Suprapubic skin (tissue), 4 donors: Measurements from ENCODE around the gene CNN2. TPM values are rescaled to one million over a fixed set of nuclear protein-coding genes. Genes with fewer than 3 reads are reported as not detected.

Experiments
- DNase-seq, 2 donors: peaks; one replicate each; pipeline ENCODE4 v3.0.0-alpha.2; 2019; ENCODE audit warnings: low spot score in 2 of 2
- H3K27ac ChIP-seq: fragments of 200-600 bp; sonication (generic); one replicate; pipeline ENCODE4 v1.5.1; 2019
- H3K27me3 ChIP-seq: fragments of 200-600 bp; sonication (generic); one replicate; pipeline ENCODE4 v1.5.1; 2019
- H3K36me3 ChIP-seq: fragments of 200-600 bp; sonication (generic); one replicate; pipeline ENCODE4 v1.5.1; 2019
- H3K4me1 ChIP-seq: fragments of 200-600 bp; sonication (generic); one replicate; pipeline ENCODE4 v1.5.1; 2019
- H3K4me3 ChIP-seq: fragments of 200-600 bp; sonication (generic); one replicate; pipeline ENCODE4 v1.5.1; 2019; ENCODE audit warnings: mild to moderate bottlenecking
- H3K9me3 ChIP-seq: fragments of 200-600 bp; sonication (generic); one replicate; pipeline ENCODE4 v1.5.1; 2019
- EP300 ChIP-seq: sonication (generic); formaldehyde crosslinking; IDR thresholded peaks from one replicate; pipeline ENCODE4 v1.6.1; 2017; ENCODE audit warnings: antibody characterized with exemption
- POLR2A ChIP-seq, 2 donors: fragments of 450-650 bp; IDR thresholded peaks; one replicate each; pipeline ENCODE4 v1.6.1; 2017; ENCODE audit warnings: antibody characterized with exemption in 2 of 2, mild to moderate bottlenecking in 2 of 2, moderate library complexity in 2 of 2
- POLR2AphosphoS5 ChIP-seq, 3 donors: sonication (generic); formaldehyde crosslinking; IDR thresholded peaks; one replicate each; pipeline ENCODE4 v1.6.1; 2017; ENCODE audit warnings: antibody characterized with exemption in 3 of 3
- WGBS: methylation state at CpG from one replicate; pipeline ENCODE4 v1.1.5; 2018; 5-methylcytosine and 5-hydroxymethylcytosine counted together
- total RNA-seq, 4 donors: library from RNA; depleted of rRNA; stranded (reverse); fragments of >200 nt; gene quantifications; one replicate each; pipeline ENCODE4 v1.1.0, GENCODE V29; 2016
- TF ChIP-seq, protein P1 (sequence below), 2 donors: fragments of 200-600 bp in 1 of 2; fragments of 450-650 bp in 1 of 2; sonication (generic) in 1 of 2; IDR thresholded peaks; one replicate each; pipeline ENCODE4 v1.5.1; 2016 to 2019; ENCODE audit warnings: antibody characterized with exemption in 2 of 2, mild to moderate bottlenecking in 1 of 2, moderate library complexity in 1 of 2

The CNN2 gene
- total RNA-seq, 4 donors from 2014 or later: 44.0 to 75.1 (median 68.4) TPM

DNA sequence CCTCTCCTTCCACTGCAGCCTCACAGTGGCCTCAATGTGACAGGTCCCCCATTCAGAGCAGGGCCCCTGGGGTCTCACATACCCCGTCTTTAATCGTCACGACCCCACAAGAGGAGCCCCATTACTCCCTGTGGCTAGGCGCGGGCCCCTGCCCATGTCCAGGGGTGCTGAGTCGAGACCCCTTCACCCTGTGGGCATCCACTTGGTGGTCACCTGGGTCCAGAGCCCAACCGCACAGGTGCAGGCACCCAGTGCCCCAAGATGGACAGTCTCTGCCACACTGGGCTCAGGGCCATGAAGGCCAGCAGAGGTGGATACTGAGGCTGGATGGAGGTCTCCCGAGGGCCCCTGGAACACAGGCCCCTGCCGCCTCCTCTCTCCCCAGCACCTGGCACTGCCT, 8.5 kb upstream of the CNN2 start:
- peaks cover 16% of the 10 kb centered on the region for H3K36me3 ChIP-seq
- H3K4me3 ChIP-seq: peak overlapping the region; percentile 1
- H3K4me1 ChIP-seq: peaks cover 69% of the 10 kb centered on the region
- no peak for DNase-seq
- no peak overlapping the region for H3K27ac ChIP-seq
- 78% methylated on average over 7 of the region's 9 CpGs for WGBS
- no peak for TF ChIP-seq EP300
- no peak for TF ChIP-seq POLR2AphosphoS5 (IDR thresholded peaks at IDR 0.05)
- TF ChIP-seq, protein P1, sequence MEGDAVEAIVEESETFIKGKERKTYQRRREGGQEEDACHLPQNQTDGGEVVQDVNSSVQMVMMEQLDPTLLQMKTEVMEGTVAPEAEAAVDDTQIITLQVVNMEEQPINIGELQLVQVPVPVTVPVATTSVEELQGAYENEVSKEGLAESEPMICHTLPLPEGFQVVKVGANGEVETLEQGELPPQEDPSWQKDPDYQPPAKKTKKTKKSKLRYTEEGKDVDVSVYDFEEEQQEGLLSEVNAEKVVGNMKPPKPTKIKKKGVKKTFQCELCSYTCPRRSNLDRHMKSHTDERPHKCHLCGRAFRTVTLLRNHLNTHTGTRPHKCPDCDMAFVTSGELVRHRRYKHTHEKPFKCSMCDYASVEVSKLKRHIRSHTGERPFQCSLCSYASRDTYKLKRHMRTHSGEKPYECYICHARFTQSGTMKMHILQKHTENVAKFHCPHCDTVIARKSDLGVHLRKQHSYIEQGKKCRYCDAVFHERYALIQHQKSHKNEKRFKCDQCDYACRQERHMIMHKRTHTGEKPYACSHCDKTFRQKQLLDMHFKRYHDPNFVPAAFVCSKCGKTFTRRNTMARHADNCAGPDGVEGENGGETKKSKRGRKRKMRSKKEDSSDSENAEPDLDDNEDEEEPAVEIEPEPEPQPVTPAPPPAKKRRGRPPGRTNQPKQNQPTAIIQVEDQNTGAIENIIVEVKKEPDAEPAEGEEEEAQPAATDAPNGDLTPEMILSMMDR (IDR thresholded peaks at IDR 0.05): no peak
- TF ChIP-seq POLR2A (IDR thresholded peaks at IDR 0.05): no peak
- no peaks in the 10 kb centered on the region for H3K27me3 ChIP-seq
- H3K9me3 ChIP-seq: no peaks in the 10 kb centered on the region

DNA sequence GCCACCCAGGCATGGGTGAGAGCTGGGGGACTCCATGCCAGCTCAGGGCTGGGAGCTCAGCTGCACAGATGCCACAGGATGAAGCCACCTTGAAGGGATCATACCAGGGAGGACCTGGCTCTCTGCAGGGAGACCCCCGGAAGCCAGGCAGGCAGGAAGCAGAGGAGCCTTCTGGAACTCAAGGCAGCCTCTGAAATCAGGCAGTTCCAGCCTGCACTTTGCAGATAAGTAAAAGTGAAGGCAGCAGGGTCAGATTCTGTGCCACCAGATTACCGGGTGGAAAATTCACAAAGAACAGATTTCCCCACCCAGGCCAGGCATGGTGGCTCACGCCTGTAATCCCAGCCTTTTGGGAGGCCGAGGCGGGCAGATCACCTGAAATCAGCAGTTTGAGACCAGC, 8.0 kb upstream of the CNN2 start:
- WGBS: 75% methylated on average over 5 of the region's 5 CpGs
- H3K27me3 ChIP-seq: no peaks in the 10 kb centered on the region
- H3K4me1 ChIP-seq: peaks cover 69% of the 10 kb centered on the region
- no peak for DNase-seq
- peak overlapping the region; percentile 1 for H3K4me3 ChIP-seq
- TF ChIP-seq, protein P1 (IDR thresholded peaks at IDR 0.05): no peak
- TF ChIP-seq EP300 (no peak), POLR2A (IDR thresholded peaks at IDR 0.05) (no peak), POLR2AphosphoS5 (IDR thresholded peaks at IDR 0.05) (no peak)
- peaks cover 12% of the 10 kb centered on the region for H3K36me3 ChIP-seq
- no peaks in the 10 kb centered on the region for H3K9me3 ChIP-seq
- H3K27ac ChIP-seq: no peak overlapping the region

DNA sequence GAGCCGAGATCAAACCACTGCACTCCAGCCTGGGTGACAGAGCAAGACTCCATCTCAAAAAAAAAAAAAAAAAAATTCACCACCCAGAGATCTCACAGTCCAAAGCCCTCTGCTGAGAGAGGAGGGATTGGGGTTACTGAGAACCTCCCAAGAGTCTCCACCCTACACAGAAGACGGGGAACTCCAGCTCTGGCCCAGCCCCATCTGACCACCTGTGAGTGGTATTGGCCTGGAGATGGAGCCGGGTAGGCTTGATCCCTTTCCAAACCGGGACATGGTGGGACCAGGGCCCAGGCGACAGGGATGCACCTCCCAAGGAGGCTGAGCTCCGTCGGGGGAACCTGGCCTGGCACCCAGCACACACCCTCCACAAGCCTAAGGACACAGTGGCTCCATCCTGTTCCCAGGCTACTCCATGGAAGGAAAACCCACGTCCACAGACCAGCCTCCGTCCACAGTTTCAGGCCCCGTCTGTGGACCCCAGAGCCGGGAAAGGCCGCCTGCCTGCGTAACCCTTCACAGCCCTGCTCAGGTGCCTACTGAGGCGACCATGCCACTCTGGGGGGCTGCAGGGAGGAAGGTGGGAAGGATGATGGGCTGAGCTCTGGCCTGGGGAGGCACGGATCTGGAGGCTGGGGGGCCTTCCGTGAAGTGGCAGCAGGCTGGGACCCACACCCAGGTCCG, 7.3 kb upstream of the CNN2 start:
- H3K9me3 ChIP-seq: no peaks in the 10 kb centered on the region
- H3K4me3 ChIP-seq: peak overlapping the region; percentile 81
- no peak for TF ChIP-seq POLR2AphosphoS5 (IDR thresholded peaks at IDR 0.05)
- TF ChIP-seq EP300: no peak
- TF ChIP-seq, protein P1 (IDR thresholded peaks at IDR 0.05): no peak
- TF ChIP-seq POLR2A (IDR thresholded peaks at IDR 0.05): no peak
- WGBS: 19% methylated on average over 1 of the region's 17 CpGs
- peaks cover 69% of the 10 kb centered on the region for H3K4me1 ChIP-seq
- peaks cover 5% of the 10 kb centered on the region for H3K36me3 ChIP-seq
- DNase-seq: no peak
- H3K27me3 ChIP-seq: no peaks in the 10 kb centered on the region
- no peak overlapping the region for H3K27ac ChIP-seq

DNA sequence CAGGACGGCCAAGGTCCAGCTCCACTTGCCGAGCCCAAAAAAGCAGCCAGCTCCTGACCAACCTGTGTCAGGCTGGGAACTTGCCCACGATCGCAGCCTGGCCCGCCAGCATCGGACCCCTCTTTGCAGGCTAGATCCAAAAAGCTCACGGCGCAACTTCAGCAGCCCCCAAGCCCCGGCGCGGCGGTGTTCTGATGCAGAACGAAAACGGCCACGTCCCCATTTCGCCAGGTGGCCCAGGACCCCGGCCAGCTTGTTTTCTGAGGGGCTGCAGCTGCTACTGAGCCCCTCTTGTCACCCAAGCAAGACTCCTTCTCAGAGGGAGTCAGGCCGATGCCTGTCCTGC, 6.8 kb upstream of the CNN2 start:
- Histone ChIP-seq H3K27me3 (no peaks in the 10 kb centered on the region), H3K4me1 (peaks cover 68% of the 10 kb centered on the region), H3K27ac (no peak overlapping the region), H3K36me3 (no peaks in the 10 kb centered on the region), H3K4me3 (peak overlapping the region; percentile 81), H3K9me3 (no peaks in the 10 kb centered on the region)
- no CpG with 5 or more reads among the region's 18 CpGs for WGBS
- no peak for TF ChIP-seq POLR2A (IDR thresholded peaks at IDR 0.05)
- TF ChIP-seq EP300: no peak
- no peak for DNase-seq

DNA sequence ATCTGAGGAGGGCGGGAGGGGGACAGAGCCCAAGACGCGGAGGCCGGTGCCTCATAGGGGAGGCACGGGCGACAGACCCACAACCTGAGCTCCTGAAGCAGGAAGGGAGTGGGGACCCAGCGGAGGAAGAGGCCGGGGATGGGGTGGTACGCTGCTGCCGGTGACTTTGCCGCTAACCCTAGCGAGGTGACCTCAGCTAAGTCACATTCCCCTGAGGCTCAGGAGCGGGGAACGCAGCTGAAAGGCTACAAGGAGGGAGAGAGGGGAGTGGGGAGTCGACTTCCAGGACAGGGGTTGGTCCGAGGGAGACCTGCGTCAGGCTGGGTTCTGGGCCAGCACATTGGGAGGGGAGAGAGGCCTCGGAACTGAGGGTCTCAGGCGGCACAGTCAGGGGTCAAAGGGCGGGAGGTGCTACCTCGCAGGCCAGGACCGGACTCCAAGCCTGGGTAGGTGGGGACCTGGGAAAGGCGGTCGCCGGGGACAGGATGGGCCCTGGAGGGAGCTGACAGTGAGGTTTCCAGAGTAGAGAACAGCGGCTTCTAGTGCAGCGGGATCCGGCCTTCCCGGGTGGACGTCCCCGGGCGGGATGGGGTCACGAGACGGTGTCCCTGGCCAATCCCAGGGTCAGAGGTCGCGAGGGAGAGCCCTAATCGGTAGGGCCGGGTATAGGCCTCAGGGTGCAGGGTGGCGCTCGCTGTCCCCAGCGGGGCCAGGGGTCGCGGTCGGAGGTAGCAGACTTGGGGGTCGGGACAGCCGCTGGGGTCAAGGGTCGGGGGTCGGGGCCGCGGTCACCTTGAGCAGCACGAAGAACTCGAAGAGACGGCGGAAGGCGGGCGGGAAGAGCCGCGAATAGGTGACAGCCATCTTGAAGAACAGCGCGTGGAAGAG, 6.2 kb upstream of the CNN2 start:
- TF ChIP-seq EP300: no peak
- no peak for TF ChIP-seq POLR2A (IDR thresholded peaks at IDR 0.05)
- TF ChIP-seq POLR2AphosphoS5 (IDR thresholded peaks at IDR 0.05): no peak
- TF ChIP-seq, protein P1 (IDR thresholded peaks at IDR 0.05): no peak
- Histone ChIP-seq H3K27ac (peak overlapping the region; percentile 90), H3K9me3 (no peaks in the 10 kb centered on the region), H3K36me3 (no peaks in the 10 kb centered on the region), H3K4me3 (peak overlapping the region; percentile 81), H3K4me1 (peaks cover 61% of the 10 kb centered on the region), H3K27me3 (no peaks in the 10 kb centered on the region)
- WGBS: 0% methylated on average over 41 of the region's 60 CpGs
- DNase-seq: no peak
